ENCODE measurements around the gene CTBP1. TPM values are rescaled to one million over a fixed set of nuclear protein-coding genes. Genes with fewer than 3 reads are reported as not detected.

Gene CTBP1
- total RNA-seq, 1 donor from 2014 or later, result 203 TPM

- no peak for DNase-seq (ENCODE audit: low spot score)
- intact Hi-C loops (cut with micrococcal nuclease), result no loop called here
Observed at GRCh38 chr4:1271686-1272085, 22.8 kb upstream of the CTBP1 start.

DNA sequence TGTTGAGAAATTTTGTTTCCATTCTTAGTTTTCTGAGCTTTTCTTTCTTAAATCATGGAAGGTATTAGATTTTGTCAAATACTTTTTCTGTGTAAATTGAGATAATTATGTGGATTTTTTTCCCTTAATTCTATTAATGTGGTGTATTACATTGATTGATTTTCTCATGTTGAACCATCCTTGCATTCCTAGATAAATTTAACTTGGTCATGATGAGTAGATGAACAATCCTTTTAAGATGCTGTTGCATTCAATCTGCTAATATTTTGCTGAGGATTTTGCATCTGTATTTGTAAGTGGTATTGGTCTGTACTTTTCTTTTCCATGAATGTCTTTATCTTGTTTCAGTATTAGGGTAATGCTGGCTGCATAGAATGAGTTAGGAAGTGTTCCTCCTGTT, 20.3 kb upstream of the CTBP1 start:
- Mint-ChIP-seq H3K36me3 (ENCODE audit: low read depth) (peaks cover 10% of the 10 kb centered on the region), H3K4me1 (ENCODE audit: low read depth) (peaks cover 21% of the 10 kb centered on the region), H3K4me3 (no peak overlapping the region), H3K27me3 (ENCODE audit: insufficient read depth) (no peaks in the 10 kb centered on the region), H3K9me3 (peaks cover 18% of the 10 kb centered on the region), H3K27ac (no peak overlapping the region)
- DNase-seq (ENCODE audit: low spot score), result no peak
- intact Hi-C loops (cut with micrococcal nuclease), result loop anchor here (5.0 kb wide), 1 partner anchor 262 kb away; no protein-coding TSS in a partner anchor

More at GRCh38 chr4:1271686-1272085, 22.8 kb upstream of the CTBP1 start:
- Mint-ChIP-seq H3K4me3 (no peak overlapping the region), H3K4me1 (ENCODE audit: low read depth) (peaks cover 16% of the 10 kb centered on the region), H3K27me3 (ENCODE audit: insufficient read depth) (peaks cover 3% of the 10 kb centered on the region), H3K27ac (no peak overlapping the region), H3K36me3 (ENCODE audit: low read depth) (peaks cover 5% of the 10 kb centered on the region), H3K9me3 (peaks cover 15% of the 10 kb centered on the region)

DNA sequence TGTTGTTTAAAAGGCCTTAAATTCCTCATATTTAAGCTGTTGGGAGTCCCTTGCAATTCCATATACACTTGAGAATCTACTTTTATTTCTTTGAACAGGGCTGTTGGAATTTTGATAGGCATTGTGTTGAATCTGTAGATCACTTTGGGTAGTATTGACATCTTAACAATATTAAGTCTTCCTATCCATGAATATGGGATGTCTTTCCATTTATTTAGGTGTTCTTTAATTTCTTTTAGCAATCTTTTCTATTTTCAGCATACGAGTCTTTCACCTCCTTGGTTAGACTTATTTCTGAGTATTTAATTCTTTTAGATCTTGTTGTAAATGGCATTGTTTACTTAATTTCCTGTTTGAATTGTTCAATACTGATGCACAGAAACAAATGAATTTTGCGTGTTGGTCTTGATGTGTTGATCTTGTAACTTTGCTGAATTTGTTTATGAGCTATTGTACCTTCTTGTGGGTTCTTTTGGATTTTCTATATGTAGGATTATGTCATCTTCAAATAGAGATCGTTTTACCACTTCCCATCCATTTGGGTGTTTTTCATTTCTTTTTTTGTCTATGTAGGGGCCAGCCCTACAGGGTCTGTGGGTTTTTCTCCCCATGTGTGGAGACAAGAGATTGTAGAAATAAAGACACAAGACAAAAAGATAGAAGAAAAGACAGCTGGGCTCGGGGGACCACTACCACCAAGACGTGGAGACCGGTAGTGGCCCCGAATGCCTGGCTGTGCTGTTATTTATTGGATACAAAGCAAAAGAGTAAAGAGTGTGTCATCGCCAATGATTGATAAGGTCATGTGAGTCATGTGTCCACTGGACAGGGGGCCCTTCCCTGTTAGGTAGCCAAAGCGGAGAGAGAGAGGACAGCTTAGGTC, 18.2 kb upstream of the CTBP1 start:
- peak overlapping the region; percentile 76 for H3K4me3 Mint-ChIP-seq
- intact Hi-C loops (cut with micrococcal nuclease), result loop anchor here (1.0 to 5.0 kb wide), 3 partner anchors 18 to 260 kb away; partner anchors contain the start of gene CTBP1
- H3K36me3 Mint-ChIP-seq (ENCODE audit: low read depth), result peaks cover 10% of the 10 kb centered on the region
- H3K9me3 Mint-ChIP-seq, result peaks cover 18% of the 10 kb centered on the region
- DNase-seq (ENCODE audit: low spot score), result no peak
- H3K4me1 Mint-ChIP-seq (ENCODE audit: low read depth), result peaks cover 29% of the 10 kb centered on the region
- H3K27ac Mint-ChIP-seq, result peak overlapping the region; percentile 95
- no peaks in the 10 kb centered on the region for H3K27me3 Mint-ChIP-seq (ENCODE audit: insufficient read depth)

GRCh38 chr4:1265351-1265750, 16.4 kb upstream of the CTBP1 start:
- Mint-ChIP-seq H3K27me3 (ENCODE audit: insufficient read depth) (no peaks in the 10 kb centered on the region), H3K27ac (no peak overlapping the region), H3K4me1 (ENCODE audit: low read depth) (peaks cover 33% of the 10 kb centered on the region), H3K36me3 (ENCODE audit: low read depth) (peaks cover 10% of the 10 kb centered on the region), H3K4me3 (no peak overlapping the region), H3K9me3 (peaks cover 15% of the 10 kb centered on the region)
- intact Hi-C loops (cut with micrococcal nuclease), result loop anchor here (5.0 kb wide), 1 partner anchor 258 kb away; no protein-coding TSS in a partner anchor
- no peak for DNase-seq (ENCODE audit: low spot score)

GRCh38 chr4:1264942-1265341, 16.0 kb upstream of the CTBP1 start:
- H3K9me3 Mint-ChIP-seq, result peaks cover 15% of the 10 kb centered on the region
- no peak overlapping the region for H3K27ac Mint-ChIP-seq
- H3K36me3 Mint-ChIP-seq (ENCODE audit: low read depth), result peaks cover 10% of the 10 kb centered on the region
- intact Hi-C loops (cut with micrococcal nuclease), result loop anchor here (5.0 kb wide), 1 partner anchor 258 kb away; no protein-coding TSS in a partner anchor
- H3K4me1 Mint-ChIP-seq (ENCODE audit: low read depth), result peaks cover 37% of the 10 kb centered on the region
- no peak for DNase-seq (ENCODE audit: low spot score)
- H3K4me3 Mint-ChIP-seq, result no peak overlapping the region
- no peaks in the 10 kb centered on the region for H3K27me3 Mint-ChIP-seq (ENCODE audit: insufficient read depth)

DNA sequence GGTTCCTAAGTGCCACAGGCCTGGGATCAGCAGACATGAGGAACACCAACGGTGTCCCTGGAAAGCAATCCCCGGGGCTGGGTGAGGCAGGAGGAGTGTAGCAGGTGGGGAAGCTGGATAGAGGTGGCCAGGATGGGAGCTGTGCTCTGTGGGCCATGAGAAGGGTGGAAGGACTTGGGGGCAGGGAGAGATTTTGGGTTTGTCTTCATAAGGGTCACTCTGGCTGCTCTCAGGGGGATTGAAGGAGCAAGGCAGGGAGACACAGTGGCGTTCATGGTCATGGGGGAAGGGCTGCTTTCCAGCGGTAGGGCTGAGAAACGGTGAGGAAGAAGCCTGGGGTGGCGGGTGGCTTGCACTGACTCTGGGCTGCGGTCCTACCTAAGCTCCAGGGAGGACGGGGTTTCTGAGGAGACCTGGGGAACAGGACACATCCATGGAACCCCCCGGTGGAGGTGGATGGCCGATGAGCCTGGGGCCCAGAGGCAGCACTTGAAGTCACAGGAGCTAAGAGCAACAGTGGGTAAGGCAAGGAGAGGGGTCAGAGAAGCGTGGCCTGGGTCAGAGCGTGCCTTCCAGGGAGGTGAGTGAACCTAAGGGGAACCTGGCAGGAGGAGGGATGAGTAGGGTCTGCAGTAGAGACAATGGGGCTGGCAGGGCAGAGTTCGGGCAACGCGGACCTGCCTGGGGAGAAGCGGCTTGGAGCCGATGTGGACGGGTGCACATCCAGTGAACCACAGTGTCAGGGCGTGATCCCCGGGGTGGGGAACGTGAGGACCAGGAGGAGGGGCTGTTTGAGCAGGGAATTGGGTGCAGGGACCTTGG, 12.4 kb upstream of the CTBP1 start:
- intact Hi-C loops (cut with micrococcal nuclease), result no loop called here
- Mint-ChIP-seq H3K36me3 (ENCODE audit: low read depth) (peaks cover 5% of the 10 kb centered on the region), H3K27ac (no peak overlapping the region), H3K4me1 (ENCODE audit: low read depth) (peaks cover 30% of the 10 kb centered on the region), H3K27me3 (ENCODE audit: insufficient read depth) (no peaks in the 10 kb centered on the region), H3K4me3 (no peak overlapping the region), H3K9me3 (peaks cover 15% of the 10 kb centered on the region)
- no peak for DNase-seq (ENCODE audit: low spot score)

GRCh38 chr4:1260418-1261106, 11.6 kb upstream of the CTBP1 start:
- Mint-ChIP-seq H3K9me3 (peaks cover 21% of the 10 kb centered on the region), H3K4me3 (no peak overlapping the region), H3K4me1 (ENCODE audit: low read depth) (peaks cover 35% of the 10 kb centered on the region), H3K27ac (no peak overlapping the region), H3K27me3 (ENCODE audit: insufficient read depth) (no peaks in the 10 kb centered on the region), H3K36me3 (ENCODE audit: low read depth) (peaks cover 8% of the 10 kb centered on the region)
- no peak for DNase-seq (ENCODE audit: low spot score)
- intact Hi-C loops (cut with micrococcal nuclease), result no loop called here

- H3K36me3 Mint-ChIP-seq (ENCODE audit: low read depth), result peaks cover 9% of the 10 kb centered on the region
- peaks cover 36% of the 10 kb centered on the region for H3K4me1 Mint-ChIP-seq (ENCODE audit: low read depth)
- H3K9me3 Mint-ChIP-seq, result peaks cover 22% of the 10 kb centered on the region
- H3K4me3 Mint-ChIP-seq, result no peak overlapping the region
- H3K27me3 Mint-ChIP-seq (ENCODE audit: insufficient read depth), result no peaks in the 10 kb centered on the region
- intact Hi-C loops (cut with micrococcal nuclease), result no loop called here
- peak overlapping the region; percentile 42 for H3K27ac Mint-ChIP-seq
- DNase-seq (ENCODE audit: low spot score), result no peak
Observed at GRCh38 chr4:1259966-1260365, 11.0 kb upstream of the CTBP1 start.

DNA sequence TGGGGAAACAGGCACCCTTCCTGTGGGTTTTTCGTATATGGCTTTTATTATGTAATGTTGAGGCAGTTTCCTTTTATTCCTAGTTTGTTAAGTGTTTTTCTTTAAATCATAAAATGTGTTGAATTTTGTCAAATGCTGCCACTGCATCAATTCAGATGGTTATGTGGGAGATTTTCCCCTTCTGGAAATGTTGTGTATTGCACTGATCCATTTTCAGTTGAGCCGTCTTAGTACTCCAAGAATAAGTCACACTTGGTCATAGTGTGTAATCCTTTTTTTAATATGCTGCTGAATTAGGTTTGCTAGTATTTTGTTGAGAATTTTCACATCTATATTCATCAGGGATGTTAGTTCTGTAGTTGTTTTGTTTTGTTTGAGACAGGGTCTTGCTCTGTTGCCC, 9.5 kb upstream of the CTBP1 start:
- DNase-seq (ENCODE audit: low spot score), result no peak
- H3K9me3 Mint-ChIP-seq, result peaks cover 34% of the 10 kb centered on the region
- H3K27ac Mint-ChIP-seq, result no peak overlapping the region
- peaks cover 46% of the 10 kb centered on the region for H3K4me1 Mint-ChIP-seq (ENCODE audit: low read depth)
- no peak overlapping the region for H3K4me3 Mint-ChIP-seq
- H3K27me3 Mint-ChIP-seq (ENCODE audit: insufficient read depth), result no peaks in the 10 kb centered on the region
- intact Hi-C loops (cut with micrococcal nuclease), result no loop called here
- peaks cover 19% of the 10 kb centered on the region for H3K36me3 Mint-ChIP-seq (ENCODE audit: low read depth)

GRCh38 chr4:1255699-1256098, 6.8 kb upstream of the CTBP1 start:
- Mint-ChIP-seq H3K27me3 (ENCODE audit: insufficient read depth) (no peaks in the 10 kb centered on the region), H3K36me3 (ENCODE audit: low read depth) (peaks cover 45% of the 10 kb centered on the region), H3K27ac (peak overlapping the region; percentile 50), H3K9me3 (peaks cover 45% of the 10 kb centered on the region), H3K4me1 (ENCODE audit: low read depth) (peaks cover 54% of the 10 kb centered on the region), H3K4me3 (no peak overlapping the region)
- intact Hi-C loops (cut with micrococcal nuclease), result no loop called here
- no peak for DNase-seq (ENCODE audit: low spot score)

GRCh38 chr4:1255151-1255550, 6.2 kb upstream of the CTBP1 start:
- Mint-ChIP-seq H3K4me1 (ENCODE audit: low read depth) (peaks cover 54% of the 10 kb centered on the region), H3K27ac (no peak overlapping the region), H3K9me3 (peaks cover 45% of the 10 kb centered on the region)

DNA sequence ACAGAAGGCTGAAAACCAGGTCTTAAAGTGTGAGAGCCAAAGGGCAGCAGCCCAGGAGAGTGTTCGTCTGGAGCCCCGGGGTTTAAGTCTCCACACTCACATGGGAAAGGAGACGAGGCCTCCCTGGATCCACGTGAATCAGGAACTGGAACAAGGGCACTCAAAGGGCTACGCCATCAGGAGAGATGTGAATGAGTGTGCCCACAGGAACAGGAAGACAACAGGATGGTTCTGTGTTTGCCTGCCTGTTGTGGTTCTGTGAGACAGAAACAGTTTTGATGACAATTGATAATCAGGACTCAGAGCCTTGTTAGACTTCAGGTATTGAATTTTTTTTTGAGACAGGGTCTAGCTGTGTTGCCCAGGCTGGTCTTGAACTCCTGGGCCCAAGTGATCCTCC, 4.9 kb upstream of the CTBP1 start:
- Mint-ChIP-seq H3K36me3 (ENCODE audit: low read depth) (peaks cover 54% of the 10 kb centered on the region), H3K27ac (peak overlapping the region; percentile 54), H3K4me1 (ENCODE audit: low read depth) (peaks cover 51% of the 10 kb centered on the region), H3K4me3 (peak overlapping the region; percentile 45), H3K9me3 (peaks cover 45% of the 10 kb centered on the region), H3K27me3 (ENCODE audit: insufficient read depth) (no peaks in the 10 kb centered on the region)
- intact Hi-C loops (cut with micrococcal nuclease), result no loop called here
- no peak for DNase-seq (ENCODE audit: low spot score)

More at GRCh38 chr4:1255151-1255550, 6.2 kb upstream of the CTBP1 start:
- intact Hi-C loops (cut with micrococcal nuclease), result no loop called here
- H3K27me3 Mint-ChIP-seq (ENCODE audit: insufficient read depth), result no peaks in the 10 kb centered on the region
- H3K4me3 Mint-ChIP-seq, result no peak overlapping the region
- DNase-seq (ENCODE audit: low spot score), result no peak
- peaks cover 50% of the 10 kb centered on the region for H3K36me3 Mint-ChIP-seq (ENCODE audit: low read depth)

Measured in activated T-helper 1 cell treated with anti-CD3 and anti-CD28 coated beads, Interleukin-12 subunit alpha, Interleukin-12 subunit beta, Interleukin-2, Interleukin-4 antibody, amounts not matched to agents 30 ng/mL and 10 ng/mL and 1 ng/mL, durations not matched to agents 14 hours and 24 hours and 36 hours (primary cell).